ENCODE data around the gene SOCS6.
A peak's percentile ranks its signal among the peaks of the same experiment; 100 is the strongest.

The SOCS6 gene

DNA sequence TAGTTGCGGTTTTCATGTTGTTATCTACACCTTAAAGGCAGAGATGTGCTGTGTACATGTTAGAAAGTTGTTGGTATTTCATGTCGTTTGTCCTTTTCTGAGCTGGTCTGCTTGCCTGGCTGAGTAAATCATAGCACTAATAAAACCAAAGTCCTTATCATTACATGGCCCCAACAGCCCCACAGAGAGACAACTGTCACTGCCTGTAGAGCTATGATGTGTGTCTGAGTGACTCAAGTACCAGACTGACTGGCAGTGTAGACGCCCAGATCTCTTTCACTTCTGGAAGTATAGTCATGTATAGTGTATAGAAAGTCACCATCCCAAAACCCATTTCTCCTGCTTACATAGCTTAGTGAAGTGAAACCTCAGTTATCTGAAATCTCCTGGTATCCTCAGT, 4.3 kb downstream of the SOCS6 start:
- Histone ChIP-seq H3K4me2 (ENCODE audit: low read length) (no peak overlapping the region), H3K36me3 (replicated peaks; ENCODE audit: low read depth, low read length) (peaks cover 6% of the 10 kb centered on the region), H3K9ac (ENCODE audit: low read length) (no peak overlapping the region), H3K27me3 (ENCODE audit: low read depth, low read length) (no peaks in the 10 kb centered on the region), H2AFZ (ENCODE audit: low read depth, low read length) (no peak overlapping the region), H3K4me3 (ENCODE audit: low read length) (no peak overlapping the region), H4K20me1 (ENCODE audit: insufficient read depth, low read length) (peaks cover 65% of the 10 kb centered on the region), H3K9me3 (ENCODE audit: insufficient read depth, low read length) (no peaks in the 10 kb centered on the region), H3K27ac (ENCODE audit: low read length) (no peak overlapping the region), H3K79me2 (ENCODE audit: low read length) (peaks cover 90% of the 10 kb centered on the region), H3K4me1 (ENCODE audit: low read length) (peaks cover 29% of the 10 kb centered on the region)
- TF ChIP-seq EZH2phosphoT487 (IDR thresholded peaks at IDR 0.05; ENCODE audit: low read depth) (no peak), CTCF (IDR thresholded peaks at IDR 0.05; ENCODE audit: low read depth, low read length) (no peak)

GRCh38 chr18:70294471-70295191, 5.8 kb downstream of the SOCS6 start:
- Histone ChIP-seq H3K4me3 (ENCODE audit: low read length) (no peak overlapping the region), H4K20me1 (ENCODE audit: insufficient read depth, low read length) (peaks cover 72% of the 10 kb centered on the region), H3K27me3 (ENCODE audit: low read depth, low read length) (no peaks in the 10 kb centered on the region), H3K4me2 (ENCODE audit: low read length) (no peak overlapping the region), H3K4me1 (ENCODE audit: low read length) (peaks cover 27% of the 10 kb centered on the region), H3K79me2 (ENCODE audit: low read length) (peaks cover 100% of the 10 kb centered on the region), H3K9me3 (ENCODE audit: insufficient read depth, low read length) (no peaks in the 10 kb centered on the region), H2AFZ (ENCODE audit: low read depth, low read length) (no peak overlapping the region), H3K27ac (ENCODE audit: low read length) (no peak overlapping the region), H3K9ac (ENCODE audit: low read length) (no peak overlapping the region), H3K36me3 (replicated peaks; ENCODE audit: low read depth, low read length) (peaks cover 12% of the 10 kb centered on the region)
- no peak for TF ChIP-seq EZH2phosphoT487 (IDR thresholded peaks at IDR 0.05; ENCODE audit: low read depth)
- TF ChIP-seq CTCF (IDR thresholded peaks at IDR 0.05; ENCODE audit: low read depth, low read length) = no peak

GRCh38 chr18:70295192-70296188, 6.6 kb downstream of the SOCS6 start:
- Histone ChIP-seq H3K27me3 (ENCODE audit: low read depth, low read length) (no peaks in the 10 kb centered on the region), H3K9ac (ENCODE audit: low read length) (no peak overlapping the region), H3K4me1 (ENCODE audit: low read length) (peaks cover 22% of the 10 kb centered on the region), H3K4me2 (ENCODE audit: low read length) (peak overlapping the region; percentile 21), H3K79me2 (ENCODE audit: low read length) (peaks cover 100% of the 10 kb centered on the region), H3K4me3 (ENCODE audit: low read length) (no peak overlapping the region), H2AFZ (ENCODE audit: low read depth, low read length) (no peak overlapping the region), H4K20me1 (ENCODE audit: insufficient read depth, low read length) (peaks cover 70% of the 10 kb centered on the region), H3K36me3 (replicated peaks; ENCODE audit: low read depth, low read length) (peaks cover 13% of the 10 kb centered on the region), H3K9me3 (ENCODE audit: insufficient read depth, low read length) (no peaks in the 10 kb centered on the region), H3K27ac (ENCODE audit: low read length) (no peak overlapping the region)
- TF ChIP-seq EZH2phosphoT487 (IDR thresholded peaks at IDR 0.05; ENCODE audit: low read depth) (no peak), CTCF (IDR thresholded peaks at IDR 0.05; ENCODE audit: low read depth, low read length) (no peak)

DNA sequence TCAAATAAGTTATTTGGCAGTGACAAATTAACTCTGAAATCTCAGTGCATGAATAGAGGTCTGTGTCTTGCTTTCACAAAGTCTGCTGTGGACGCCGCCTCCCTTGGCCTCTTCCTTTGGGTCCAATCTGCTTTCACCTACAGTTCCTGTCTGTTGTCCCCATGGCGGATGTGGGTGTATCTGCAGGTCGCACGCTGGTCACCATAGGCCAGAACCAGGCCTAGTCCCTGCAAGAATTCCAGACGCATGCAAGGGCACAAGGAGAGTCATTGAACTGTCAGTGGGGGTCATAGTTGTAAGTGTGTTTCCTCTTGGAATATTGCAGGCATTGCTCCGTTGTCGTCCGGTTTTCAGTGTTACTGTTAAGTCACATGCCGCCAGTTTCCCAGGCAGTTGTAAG, 7.4 kb downstream of the SOCS6 start:
- Histone ChIP-seq H3K36me3 (replicated peaks; ENCODE audit: low read depth, low read length) (peaks cover 9% of the 10 kb centered on the region), H3K4me1 (ENCODE audit: low read length) (peaks cover 17% of the 10 kb centered on the region), H3K27me3 (ENCODE audit: low read depth, low read length) (no peaks in the 10 kb centered on the region), H4K20me1 (ENCODE audit: insufficient read depth, low read length) (peaks cover 68% of the 10 kb centered on the region), H3K27ac (ENCODE audit: low read length) (no peak overlapping the region), H3K79me2 (ENCODE audit: low read length) (peaks cover 100% of the 10 kb centered on the region), H3K4me3 (ENCODE audit: low read length) (no peak overlapping the region), H2AFZ (ENCODE audit: low read depth, low read length) (no peak overlapping the region), H3K9ac (ENCODE audit: low read length) (no peak overlapping the region), H3K9me3 (ENCODE audit: insufficient read depth, low read length) (no peaks in the 10 kb centered on the region), H3K4me2 (ENCODE audit: low read length) (peak overlapping the region; percentile 21)
- no peak for TF ChIP-seq CTCF (IDR thresholded peaks at IDR 0.05; ENCODE audit: low read depth, low read length)
- TF ChIP-seq EZH2phosphoT487 (IDR thresholded peaks at IDR 0.05; ENCODE audit: low read depth) = no peak

All from OCI-LY3 (cell line).